Stimulated activated CD4-positive, alpha-beta T cell treated with anti-CD3 and anti-CD28 coated beads, Interleukin-2, amount 100 ng/mL, for 4 hours (primary cell): ENCODE data around the gene TXNDC16.
"Not testable (repeated sequence)": the region's sequence is repeated elsewhere in the genome, so short reads cannot be mapped to it uniquely, and the experiment has no call there.

Source experiments
- DNase-seq: peaks from one replicate; pipeline ENCODE4 v3.0.0-alpha.2; 2020; ENCODE audit warnings: low read depth

TXNDC16 gene, protein sequence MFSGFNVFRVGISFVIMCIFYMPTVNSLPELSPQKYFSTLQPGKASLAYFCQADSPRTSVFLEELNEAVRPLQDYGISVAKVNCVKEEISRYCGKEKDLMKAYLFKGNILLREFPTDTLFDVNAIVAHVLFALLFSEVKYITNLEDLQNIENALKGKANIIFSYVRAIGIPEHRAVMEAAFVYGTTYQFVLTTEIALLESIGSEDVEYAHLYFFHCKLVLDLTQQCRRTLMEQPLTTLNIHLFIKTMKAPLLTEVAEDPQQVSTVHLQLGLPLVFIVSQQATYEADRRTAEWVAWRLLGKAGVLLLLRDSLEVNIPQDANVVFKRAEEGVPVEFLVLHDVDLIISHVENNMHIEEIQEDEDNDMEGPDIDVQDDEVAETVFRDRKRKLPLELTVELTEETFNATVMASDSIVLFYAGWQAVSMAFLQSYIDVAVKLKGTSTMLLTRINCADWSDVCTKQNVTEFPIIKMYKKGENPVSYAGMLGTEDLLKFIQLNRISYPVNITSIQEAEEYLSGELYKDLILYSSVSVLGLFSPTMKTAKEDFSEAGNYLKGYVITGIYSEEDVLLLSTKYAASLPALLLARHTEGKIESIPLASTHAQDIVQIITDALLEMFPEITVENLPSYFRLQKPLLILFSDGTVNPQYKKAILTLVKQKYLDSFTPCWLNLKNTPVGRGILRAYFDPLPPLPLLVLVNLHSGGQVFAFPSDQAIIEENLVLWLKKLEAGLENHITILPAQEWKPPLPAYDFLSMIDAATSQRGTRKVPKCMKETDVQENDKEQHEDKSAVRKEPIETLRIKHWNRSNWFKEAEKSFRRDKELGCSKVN

DNA sequence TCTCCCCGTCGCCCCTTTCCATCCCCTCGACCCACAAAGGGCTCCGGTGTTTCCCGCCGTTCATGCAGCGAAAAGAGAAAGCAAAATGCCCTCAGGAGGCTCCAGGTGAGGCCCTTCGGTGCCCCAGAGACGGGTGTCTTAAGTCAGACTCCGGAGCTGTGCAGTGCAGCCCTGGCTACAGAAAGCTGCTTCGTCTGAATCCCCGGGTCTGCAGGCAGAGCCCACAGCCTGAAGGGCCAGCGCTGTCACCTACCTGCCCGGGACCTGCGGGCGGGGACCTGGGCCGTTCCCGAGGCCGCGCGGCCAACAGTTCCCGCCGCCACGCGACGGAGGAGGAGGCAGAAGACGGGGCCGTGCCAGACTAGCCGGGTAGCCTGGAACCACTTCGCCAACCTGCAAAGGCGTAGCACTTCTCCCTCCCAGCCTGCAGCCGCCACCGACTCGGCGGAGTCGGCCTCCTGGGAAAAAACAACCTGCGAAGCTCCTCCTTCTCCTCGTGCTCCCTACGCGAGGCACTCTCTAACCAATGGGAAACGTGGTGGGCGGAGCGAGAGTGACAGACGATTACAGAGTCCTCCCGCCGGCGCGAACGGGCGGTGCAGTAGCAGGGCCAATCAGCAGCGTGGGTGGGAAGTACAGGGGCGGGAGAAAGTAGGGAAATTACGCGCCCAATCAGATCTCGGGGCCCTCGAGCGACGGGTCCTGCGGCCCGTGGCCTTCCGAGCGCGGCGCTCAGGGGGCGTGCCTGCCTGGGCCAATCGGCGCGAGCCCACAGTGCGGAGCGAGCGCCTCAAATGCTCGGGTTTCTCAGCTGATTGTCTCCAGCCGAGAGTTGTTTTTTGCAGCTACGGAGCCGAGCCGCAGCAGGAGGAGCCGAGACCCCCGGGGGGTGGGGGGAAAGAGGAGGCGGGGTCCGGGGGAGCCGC, at the start of gene TXNDC16, which contains the start of gene GPR137C:
Gene TXNDC16 (minus strand): TSS at position 443 of the 926 bp plus-strand sequence. CDS start 8,948 bp downstream, outside the sequence.
Gene GPR137C (plus strand): TSS at position 774 of the 926 bp plus-strand sequence. CDS start 312 bp downstream, outside the sequence.
- peak; percentile 100 for DNase-seq

- DNase-seq, result no peak
Observed at GRCh38 chr14:52599974-52600373, 47.7 kb upstream of the TXNDC16 start.

DNA sequence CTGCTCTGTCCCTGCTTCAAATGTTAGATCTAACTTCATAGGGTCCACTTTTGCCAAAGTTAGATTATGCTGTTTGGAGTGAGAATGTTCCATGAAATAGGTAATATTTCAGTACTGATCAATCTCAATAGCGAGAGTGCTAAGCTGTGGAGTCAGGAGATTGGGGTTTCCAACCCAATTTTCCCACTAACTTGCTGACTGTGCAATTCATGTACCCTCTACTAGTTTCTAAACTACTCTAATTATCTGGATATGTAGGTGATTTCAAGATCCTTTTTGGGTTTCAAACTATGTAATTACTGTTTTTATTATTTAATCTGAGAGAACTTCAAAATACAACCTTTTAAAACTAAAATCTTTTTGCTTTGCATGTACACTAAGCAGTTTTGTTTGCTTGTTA, 46.3 kb upstream of the TXNDC16 start:
- no peak for DNase-seq

- DNase-seq, result no peak
Observed at GRCh38 chr14:52596861-52597260, 44.6 kb upstream of the TXNDC16 start.

DNA sequence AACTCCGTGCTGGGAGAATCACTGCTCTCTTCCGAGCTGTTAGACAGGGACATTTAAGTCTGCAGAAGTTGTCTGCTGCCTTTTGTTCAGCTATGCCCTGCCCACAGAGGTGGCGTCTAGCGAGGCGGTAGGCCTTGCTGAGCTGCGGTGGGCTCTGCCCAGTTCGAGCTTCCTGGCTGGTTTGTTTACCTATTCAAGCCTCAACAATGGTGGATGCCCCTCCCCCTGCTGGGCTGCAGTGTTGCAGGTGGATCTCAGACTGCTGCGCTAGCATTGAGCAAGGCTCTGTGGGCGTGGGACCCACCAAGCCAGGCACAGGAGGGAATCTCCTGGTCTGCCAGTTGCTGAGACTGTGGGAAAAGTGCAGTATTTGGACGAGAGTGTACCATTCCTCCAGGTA, 44.0 kb upstream of the TXNDC16 start:
- DNase-seq, result no peak

DNA sequence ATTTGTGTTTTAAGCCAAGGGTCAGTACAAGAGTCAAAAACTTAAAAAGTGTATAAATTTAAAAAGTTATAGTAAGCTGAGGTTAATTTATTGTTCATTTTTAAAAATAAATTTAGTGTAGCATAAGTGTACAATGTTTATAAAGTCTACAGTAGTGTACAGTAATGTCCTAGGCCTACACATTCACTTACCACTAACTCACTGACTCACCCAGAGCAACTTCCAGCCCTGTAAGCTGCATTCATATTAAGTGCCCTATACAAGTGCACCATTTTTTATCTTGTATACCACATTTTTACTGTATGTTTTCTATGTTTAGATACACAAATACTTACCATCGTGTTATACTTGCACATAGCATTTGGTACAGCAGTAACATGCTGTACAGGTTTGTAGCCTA, 38.0 kb upstream of the TXNDC16 start:
- DNase-seq, result no peak

DNA sequence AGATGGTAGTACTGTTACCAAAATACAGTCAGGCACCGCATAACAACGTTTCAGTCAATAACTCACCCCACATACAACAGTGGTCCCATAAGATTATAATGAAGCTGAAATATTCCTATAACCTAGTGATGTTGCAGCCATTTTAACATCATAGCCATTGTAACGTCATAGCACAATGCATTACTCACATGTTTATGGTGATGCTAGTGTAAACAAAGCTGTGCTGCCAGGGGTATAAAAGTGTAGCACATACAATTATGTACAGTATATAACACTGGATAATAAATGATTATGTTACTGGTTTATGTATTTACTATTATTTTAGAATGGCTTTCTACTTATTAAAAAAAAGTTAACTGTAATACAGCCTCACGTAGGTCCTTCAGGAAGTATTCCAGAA, 37.3 kb upstream of the TXNDC16 start:
- DNase-seq, result no peak

- no peak for DNase-seq
Observed at GRCh38 chr14:52583544-52583943, 31.2 kb upstream of the TXNDC16 start.

DNA sequence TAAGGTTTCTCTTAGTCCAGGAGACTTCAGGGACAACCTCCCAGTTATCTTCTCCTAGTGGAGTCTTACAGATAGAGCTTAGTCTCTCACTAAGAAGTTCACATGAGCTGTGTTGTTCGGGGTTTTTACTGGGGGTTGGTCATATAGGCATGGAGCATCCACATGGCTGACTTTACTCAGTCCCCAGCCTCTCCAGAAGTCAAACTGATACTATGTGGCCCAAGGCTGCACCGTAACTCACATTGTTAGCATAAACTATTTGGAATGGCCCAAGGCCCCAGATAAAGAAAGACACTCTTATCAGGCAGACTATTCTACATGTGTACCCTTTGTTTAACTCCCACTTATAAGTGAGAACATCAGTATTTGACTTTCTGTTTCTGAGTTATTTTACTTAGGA, 23.6 kb upstream of the TXNDC16 start:
- DNase-seq, result no peak

DNA sequence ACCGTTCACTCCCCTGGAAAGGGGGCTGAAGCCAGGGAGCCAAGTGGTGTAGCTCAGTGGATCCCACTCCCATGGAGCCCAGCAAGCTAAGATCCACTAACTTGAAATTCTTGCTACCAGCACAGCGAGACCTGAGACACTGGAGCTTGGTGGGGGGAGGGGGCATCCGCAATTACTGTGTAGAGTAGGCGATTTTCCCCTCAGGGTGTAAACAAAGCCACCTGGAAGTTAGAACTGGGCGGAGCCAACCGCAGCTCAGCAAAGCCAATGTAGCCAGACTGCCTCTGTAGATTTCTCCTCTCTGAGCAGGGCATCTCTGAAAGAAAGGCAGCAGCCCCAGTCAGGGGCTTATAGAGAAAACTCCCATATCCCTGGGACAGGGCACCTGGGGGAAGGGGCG, 16.1 kb upstream of the TXNDC16 start:
- DNase-seq, result not testable (repeated sequence)

GRCh38 chr14:52563120-52563519, 10.8 kb upstream of the TXNDC16 start:
- no peak for DNase-seq

DNA sequence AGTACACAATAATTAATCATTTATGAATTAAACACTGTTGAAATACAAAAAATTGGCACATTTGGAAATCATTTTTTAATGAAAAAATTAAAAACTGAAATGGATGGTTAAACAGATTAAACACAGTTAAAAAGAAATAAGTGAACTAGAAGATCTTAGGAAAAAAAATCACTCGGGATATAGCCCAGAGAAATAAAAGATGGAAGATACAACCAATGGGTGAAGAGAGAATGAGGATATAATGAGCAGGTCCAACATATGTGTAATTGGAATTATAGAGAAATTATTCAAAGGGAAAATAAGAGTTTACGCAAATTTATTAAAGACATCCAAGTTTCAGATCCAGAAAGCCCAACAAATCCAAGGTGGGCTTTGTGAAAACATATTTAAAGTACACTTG, 6.4 kb upstream of the TXNDC16 start:
- DNase-seq, result no peak

GRCh38 chr14:52553671-52554575, 1.6 kb upstream of the TXNDC16 start:
- DNase-seq, result peak; percentile 74

DNA sequence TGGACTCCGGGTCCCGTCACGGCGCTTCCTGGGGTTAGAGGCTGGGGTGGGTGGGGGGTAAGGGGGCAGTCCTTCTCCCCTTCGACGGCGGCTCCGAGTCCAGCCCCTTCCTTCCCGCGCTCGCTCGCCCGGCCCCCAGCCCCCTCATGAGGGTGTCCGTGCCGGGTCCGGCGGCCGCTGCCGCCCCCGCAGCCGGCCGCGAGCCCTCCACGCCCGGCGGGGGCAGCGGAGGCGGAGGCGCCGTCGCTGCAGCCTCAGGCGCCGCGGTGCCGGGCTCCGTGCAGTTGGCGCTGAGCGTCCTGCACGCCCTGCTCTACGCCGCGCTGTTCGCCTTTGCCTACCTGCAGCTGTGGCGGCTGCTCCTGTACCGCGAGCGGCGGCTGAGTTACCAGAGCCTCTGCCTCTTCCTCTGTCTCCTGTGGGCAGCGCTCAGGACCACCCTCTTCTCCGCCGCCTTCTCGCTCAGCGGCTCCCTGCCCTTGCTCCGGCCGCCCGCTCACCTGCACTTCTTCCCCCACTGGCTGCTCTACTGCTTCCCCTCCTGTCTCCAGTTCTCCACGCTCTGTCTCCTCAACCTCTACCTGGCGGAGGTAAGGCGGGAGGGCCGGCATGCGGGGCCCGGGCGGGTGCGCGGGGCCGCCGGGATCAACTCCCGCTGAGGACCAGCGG, 831 bp upstream of the TXNDC16 start:
- DNase-seq, result peak; percentile 9

- DNase-seq, result no peak
Observed at GRCh38 chr14:52551696-52552062, 626 bp downstream of the TXNDC16 start.

- no peak for DNase-seq
Observed at GRCh38 chr14:52551205-52551604, 1.1 kb downstream of the TXNDC16 start.

- DNase-seq, result no peak
Observed at GRCh38 chr14:52550661-52551060, 1.6 kb downstream of the TXNDC16 start.

- DNase-seq, result no peak
Observed at GRCh38 chr14:52547526-52547925, 4.8 kb downstream of the TXNDC16 start.

GRCh38 chr14:52547027-52547426, 5.3 kb downstream of the TXNDC16 start:
- no peak for DNase-seq

GRCh38 chr14:52546318-52546670, 6.0 kb downstream of the TXNDC16 start:
- DNase-seq, result no peak
